COLO829 (cell line): ENCODE results near the gene SOCS1.
"Not testable (repeated sequence)": the region's sequence is repeated elsewhere in the genome, so short reads cannot be mapped to it uniquely, and the experiment has no call there.

Experiments
- DNase-seq: peaks from one replicate; pipeline ENCODE4 v3.0.0; 2012; ENCODE audit warnings: low spot score

SOCS1 gene

DNA sequence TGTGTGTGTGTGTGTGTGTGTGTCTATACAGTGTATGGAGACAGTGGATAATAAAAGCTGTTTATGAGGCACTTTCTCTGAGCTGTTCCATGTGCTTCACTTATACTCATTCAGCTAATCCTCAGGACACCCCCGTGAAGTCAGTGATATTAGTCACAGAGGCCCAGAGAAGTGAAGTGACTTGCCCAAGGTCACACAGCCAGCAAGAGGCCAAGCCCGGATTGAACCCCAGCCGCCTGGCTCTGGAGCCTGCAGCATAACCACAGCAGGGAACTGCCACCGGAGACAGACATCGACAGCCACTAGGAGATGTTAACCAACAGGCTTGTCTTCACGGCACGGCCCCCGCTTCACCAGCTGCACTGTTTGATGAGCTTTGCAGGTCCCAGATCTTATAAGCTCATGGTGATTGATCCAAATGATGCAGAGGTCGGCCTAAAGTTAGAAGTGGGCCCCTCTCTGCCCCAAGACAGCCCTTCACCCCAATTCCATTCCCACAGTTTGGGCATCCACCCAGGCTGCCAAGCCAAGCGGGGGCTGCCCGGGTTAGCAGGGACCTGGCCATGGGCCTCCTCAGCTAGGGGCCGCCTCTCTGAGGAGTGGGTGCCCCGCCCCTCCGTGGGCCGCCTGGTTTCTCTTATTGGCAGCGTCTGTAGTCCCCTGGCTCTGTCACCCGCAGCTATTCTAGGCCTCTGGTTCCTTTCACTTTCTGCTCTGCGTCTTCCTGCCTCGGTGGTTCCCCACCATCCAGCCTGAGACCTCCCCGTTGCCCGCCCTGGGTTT, 30.9 kb downstream of the SOCS1 start:
- DNase-seq: no peak

DNA sequence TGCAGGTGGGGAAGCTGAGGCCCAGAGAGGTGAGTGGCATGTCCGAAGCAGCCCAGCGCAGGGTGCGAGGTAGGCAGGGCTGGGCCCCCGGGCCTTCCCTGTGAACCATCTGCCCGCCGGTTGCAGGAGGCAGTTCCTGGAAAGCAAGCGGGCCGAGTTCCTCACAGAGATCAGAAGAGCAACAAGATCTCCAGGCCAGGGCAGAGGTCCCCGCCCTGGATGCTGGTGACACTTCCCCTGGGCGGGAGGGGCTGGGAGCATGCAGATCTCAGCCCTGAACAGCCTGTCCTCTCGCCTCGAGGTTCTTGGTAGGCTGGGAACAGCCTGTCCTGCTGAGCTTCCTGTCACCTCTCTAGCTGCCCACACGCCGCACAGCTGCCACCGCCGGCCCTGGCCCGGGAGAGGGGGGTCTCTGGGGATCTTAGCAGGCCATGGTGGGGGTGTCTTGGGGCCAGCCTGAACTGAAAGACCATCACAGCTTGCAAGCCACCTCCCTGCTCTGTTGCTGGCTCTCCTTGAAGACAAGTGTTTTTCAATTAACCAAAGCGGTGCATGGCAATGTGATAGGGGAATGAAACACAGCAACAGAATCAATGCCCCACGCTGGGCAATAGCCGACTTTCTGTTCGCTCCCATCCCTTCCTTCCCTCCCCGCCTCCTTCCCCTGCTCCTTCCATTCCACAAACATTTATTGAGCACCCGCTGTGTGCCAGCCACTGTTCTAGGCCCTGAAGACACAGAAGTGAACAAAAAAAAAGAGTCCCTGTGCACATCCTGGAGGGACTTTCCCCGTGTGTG, 31.7 kb downstream of the SOCS1 start:
- DNase-seq: no peak

DNA sequence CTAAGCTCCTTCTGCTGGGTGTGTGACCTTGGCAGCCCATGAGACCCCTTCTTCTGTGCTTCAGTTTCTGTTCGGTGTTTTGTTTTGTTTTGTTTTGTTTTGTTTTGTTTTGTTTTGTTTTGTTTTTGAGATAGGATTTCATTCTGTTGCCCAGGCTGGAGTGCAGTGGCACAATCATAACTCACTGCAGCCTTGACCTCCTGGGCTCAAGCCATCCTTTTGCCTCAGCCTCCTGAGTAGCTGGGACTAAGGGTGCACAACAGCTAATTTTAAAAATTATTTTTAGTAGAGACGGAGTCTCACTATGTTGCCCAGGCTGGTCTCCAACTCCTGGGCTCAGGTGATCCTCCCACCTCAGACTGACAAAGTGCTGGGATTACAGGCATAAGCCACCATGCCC, 35.5 kb downstream of the SOCS1 start:
- not testable (repeated sequence) for DNase-seq

DNA sequence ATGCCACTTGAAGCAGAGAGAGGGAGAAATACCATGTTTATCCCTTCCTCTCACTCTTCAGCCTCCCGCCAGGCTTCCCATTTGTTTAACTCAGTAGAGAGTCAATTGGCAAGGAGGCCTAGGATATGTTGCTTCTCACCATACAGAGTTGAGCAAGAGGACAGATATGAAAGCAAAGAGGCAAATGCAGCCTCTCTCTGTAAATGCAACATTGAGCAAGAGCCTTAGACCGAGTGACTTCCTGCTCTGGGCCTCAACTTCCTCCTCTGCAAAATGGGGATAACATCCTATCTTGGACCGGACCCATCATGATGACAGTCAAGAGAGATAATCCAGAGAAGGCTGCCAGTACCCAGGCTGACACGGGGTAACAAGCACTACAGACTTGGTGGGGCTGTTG, 36.8 kb downstream of the SOCS1 start:
- no peak for DNase-seq

DNA sequence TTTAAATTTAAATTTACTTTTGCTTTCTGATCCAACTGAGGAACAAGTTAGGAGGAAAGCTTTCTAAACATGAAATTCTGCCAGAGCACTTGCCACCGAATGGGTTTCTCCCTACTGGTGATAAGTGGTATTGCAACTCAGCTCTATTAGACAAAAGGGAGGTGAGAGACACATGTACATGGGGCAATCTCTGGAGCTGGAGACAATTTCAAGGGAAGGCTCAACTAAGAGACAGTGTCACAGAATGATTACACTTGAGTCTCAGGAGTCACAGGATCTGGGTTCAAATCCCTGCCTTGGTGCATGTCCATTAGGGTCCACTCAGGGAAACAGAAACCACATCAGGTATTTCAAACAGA, 37.4 kb downstream of the SOCS1 start:
- DNase-seq: no peak

DNA sequence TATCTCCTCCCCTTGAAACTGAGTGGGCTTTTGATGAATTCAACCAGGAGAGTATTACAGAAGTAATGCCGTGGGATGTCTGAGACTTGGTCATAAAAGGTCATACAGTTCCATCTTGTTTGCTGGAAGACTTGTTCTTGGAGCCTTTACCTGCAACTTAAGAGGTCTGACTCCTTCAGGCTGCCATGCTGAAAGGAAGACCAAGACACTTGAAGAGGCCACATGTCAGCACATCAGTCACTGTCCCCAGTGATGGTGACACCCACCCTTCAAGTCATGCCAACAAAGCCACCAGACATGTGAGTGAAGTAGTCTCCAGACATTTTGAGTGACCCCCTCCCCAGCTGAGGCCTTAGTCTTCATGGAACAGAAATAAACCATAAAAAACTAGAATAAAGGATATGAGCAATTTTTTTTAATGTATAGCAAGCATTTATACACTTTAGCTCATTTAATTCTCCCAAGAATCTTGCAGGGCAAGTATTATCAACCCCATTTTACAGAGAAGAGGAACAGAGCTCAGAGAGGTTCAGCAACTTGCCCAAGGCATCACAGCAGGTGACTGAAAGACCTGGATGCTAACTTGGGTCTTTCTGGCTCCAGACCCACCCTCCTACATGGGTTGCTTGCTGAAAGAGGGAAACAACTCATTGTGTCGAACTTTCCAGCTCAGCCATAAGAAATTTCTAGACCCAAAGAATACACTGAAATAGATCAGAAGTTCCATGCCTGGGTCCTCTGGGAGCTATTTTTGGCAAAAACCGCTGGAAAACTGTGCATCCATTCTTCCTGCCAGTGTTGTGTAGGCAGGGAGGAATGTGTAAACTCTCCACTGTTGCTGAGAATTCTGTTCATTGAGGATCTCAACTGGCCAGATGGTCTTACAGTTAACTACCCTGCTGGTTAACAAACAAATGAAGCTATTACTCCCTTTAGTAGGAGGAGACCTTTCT, 38.1 kb downstream of the SOCS1 start:
- no peak for DNase-seq

DNA sequence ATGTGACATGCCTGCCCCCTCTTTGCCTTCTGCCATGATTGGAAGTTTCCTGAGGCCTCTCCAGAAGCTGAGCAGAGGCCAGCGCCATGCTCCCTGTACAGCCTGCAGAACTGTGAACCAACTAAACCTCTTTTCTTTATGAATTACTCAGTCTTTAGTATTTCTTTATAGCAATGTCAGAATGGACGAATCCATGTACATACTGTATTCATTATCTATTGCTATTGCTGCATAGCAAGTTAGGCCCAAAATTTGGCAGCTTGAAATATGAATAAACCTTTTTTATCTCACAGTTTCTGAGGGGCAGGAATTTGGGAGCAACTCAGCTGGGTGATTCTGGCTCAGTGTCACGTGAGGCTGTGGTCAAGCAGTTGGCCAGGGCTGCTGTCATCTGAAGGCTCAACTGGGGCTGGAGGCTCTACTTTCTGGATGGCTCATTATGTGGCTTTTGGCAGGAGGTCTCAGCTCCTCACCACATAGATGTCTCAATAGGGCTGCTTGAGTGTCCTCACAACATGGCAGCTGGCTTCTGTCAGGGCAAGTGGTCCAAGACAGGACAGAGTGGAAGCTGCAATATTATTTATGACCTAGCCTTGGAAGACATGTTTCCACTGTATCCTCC, 40.0 kb downstream of the SOCS1 start:
- DNase-seq: no peak

DNA sequence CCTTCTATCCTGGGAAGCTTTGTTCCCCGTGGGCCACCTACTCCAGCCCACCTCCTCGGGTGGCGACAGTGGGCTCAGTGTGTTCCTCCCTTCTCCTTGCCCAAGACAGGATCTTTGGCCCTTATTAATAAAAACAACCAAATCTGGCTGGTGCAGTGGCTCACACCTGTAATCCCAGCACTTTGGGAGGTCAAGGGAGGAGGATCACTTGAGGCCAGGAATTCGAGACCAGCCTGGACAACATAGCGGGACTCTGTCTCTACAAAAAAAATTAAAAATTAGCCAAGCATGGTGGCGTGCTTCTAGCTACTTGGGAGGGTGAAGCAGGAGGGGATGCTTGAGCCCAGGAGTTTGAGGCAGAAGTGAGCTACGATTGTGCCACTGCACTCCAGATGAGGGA, 42.2 kb downstream of the SOCS1 start:
- DNase-seq: no peak

DNA sequence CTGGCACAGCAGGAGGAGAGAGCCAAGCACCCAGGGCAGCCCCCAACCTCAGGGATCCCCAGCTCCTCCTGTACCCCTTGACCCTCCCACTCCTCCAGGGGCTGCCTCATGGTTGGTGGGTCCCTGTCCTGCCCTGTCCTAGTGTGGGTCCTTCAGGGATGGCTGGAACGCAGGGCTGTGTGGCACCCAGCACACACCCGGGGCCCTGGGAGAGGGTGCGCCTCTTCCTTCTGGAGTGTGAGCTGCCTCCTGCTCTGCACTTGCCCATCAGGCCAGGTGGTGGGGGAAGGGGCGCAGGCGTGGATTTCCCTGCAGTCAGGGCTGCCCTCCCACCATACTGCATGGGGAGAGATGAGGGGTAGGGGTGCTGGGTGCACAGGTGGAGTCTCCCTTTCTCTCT, 42.6 kb downstream of the SOCS1 start:
- no peak for DNase-seq

DNA sequence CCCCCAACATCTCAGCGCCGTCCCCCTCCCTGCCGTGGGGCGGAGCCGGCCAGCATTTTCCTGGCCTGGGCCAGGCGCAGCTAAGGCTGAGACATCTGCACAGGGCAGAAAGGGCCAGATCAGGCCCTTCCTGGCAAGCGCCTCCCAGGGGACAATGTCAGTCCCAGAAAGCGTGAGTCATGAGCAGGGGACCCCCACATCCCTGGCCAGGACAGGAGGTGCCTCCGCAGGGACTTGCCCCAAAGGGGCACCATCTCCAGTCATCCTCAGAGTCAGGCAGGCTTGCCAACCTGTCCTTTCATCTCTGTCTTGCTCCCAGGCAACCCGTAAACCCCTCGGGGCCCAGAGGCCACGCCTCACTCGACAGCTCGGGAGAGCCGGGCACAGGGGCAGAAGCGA, 43.2 kb downstream of the SOCS1 start:
- DNase-seq: no peak

DNA sequence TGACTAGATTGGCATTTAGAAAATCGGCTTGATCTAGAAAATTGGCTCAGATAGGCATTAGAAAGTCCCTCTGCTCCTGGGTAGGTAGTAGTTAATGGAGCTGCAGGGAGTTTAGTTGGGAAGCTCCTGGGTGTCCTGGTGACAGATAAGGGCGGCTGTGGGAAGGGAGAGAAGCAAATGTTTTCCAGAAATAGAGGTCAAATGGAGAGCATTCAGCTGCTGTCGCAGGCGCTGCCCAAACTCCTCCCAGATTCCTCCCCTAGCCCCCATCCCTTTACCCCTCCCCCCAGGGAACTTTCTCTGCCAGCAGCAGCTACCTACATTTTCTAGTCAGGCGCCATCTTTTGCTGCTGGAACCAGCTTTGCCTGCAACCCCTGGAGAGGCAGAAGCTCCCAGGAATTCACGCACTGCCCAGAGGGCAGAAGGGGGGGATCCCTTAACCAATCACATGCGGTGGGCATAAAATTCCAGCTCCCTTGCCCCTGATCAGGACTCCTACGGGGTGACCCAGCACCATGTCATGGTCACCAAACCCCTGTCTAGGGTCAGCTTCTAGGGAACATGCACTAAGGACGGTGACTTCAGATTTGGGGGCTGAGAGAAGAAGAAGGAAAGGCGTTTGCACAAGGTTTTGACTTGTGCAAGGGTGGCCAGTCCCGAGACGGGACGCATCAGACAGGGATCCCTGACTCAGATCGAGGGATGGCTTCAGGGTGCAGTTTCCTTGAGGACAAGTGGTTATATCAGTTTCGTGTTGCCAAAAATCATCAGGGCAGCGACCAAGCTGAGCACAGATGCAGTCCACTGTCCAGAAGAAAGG, 43.8 kb downstream of the SOCS1 start:
- no peak for DNase-seq

DNA sequence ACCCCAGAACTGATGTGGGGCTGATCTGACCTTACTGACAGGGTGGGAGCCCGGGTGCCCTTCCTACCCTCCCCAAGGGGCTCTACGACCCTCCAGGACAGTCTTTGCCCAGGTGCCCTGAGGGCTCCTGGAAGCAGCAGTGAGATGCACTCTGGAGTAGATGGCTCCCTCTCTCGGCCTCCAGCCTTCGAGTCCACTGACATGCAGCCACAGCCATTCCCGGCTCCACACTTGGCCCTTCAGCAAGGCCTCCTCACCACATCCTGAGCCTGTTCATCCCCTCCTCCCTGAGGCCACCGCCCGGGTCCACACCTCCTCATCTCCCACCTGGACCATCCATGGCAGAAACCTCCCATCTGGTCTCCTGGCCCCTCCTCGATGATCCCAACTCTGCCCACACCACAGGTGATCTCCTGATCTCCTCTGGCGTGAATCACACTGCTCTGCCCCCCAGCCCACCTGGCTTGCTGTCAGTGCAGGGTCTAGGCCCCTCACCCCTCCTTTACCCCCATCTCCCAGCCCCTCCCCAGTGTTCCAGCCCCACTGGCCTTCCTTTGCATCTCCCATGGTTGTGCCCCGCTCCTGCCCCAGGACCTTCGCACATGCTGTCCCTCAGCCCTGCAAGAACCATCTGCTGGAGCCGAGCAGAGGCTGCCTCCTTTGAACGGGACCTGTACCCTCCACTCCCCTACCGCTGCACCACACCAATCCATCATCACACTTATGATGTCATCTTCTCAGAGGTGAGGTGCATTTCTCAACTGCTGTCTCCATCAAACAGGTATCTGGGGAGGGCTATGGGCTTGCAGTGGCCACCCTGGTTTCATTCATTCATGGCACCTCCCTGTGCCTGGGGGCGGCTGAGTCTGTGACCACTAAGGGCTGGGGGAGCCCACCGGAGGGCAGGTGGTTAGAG, 44.7 kb downstream of the SOCS1 start:
- DNase-seq: no peak

DNA sequence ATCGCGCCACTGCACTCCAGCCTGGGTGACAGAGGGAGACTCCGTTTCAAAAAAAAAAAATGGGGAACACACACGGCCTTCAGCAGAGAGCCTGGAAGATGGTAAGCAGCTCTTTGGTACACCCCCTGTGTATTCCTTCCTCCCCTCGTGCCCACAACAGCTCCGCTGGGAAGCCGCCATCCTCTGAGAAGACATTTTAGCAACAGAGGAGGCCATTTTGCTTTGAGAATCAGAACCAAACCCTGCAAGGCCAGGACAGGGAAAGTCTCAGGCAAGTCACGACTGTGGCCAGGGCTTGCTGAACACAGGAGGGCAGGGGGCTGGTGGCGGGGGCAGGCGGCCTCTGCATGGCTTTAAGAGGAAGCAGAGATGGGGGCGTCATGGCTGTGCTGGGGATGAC, 45.7 kb downstream of the SOCS1 start:
- DNase-seq: no peak

DNA sequence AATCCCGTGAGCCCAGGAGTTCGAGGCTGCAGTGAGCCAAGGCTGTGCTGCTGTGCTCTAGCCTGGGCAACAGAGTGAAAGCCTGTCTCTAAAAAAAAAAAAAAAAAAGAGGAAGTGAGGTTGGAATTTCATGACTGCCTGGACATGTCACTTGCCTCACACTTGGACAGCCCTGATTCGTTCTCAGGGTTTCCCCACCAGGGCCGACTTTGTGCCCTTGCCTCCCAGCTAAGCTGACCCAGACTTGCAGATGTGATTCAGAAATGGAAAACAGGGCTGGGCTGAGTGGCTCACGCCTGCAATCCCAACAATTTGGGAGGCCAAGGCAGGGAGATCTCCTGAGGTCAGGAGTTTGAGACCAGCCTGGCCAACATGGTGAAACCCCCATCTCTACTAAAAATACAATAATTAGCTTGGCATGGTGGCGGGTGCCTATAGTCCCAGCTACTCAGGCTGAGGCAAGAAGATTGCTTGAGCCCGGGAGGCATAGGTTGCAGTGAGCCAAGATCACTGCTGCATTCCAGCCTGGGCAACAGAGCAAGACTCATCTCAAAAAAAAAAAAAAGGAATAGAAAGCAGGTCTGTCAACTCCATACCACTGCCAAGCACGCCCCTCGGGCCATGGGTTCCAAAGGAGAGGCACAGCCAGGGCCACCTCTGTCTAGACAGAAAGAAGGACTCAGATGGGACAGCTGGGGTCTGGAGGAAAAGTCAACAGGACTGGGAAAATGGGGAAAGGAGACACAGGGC, 46.9 kb downstream of the SOCS1 start:
- no peak for DNase-seq

DNA sequence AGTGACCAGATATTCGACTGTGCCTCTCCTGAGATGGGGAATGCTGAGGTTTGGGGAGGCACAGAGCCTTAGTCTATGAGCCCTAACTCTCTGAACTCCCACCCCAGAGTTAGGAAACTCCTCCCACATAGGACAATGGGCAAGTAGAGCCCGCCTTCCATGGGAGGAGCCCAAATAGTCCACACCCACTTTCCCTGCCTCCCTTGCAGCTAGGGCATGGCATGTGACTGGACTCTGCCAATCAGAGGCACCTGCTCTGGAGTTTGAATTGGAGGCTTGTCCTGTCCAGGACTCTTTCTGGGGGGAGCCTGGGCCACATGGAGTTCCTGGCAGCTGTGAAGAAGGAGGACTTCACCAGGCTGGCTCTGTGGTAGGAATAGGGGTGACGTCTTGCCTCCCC, 48.4 kb downstream of the SOCS1 start:
- peak; percentile 20 for DNase-seq

DNA sequence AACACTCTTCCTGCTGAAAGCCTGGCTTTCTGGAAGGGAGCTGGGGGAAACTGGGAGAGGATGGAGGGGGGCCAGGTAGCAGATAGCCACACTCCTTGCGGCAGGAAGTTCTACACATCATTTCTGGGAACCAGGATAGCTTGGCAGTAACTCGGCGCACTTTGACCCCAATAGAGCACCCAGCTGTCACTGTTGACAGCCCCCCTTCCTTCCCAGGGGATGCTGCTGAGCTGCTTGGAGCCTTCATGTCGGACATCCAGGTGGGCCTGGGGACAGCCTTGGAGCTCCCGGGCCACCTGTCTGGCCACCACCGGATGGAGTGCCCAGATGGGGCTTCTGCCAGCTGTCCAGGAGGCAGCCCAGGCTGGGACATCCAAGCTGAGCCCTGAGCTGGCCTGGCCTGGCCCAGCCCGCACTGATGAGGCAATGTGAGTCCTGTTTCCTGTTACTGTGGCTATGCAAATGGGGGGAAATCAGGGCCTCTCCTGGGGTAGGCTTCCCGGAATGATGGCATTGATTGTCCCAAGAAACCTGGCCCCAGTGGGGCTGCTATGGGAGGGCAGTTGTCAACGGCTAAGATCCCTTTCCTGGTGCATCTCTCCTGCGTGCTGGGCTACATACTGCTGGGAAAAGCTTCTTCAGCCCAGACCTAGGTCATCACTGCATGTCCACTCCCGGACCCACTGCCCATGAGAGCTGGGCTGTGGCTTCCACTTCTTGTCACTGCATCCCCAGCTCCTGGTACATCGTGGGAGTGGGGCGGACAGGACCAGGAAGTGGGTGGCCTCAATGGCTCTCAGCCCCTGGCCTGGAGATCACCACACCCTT, 50.0 kb downstream of the SOCS1 start:
- no peak for DNase-seq

DNA sequence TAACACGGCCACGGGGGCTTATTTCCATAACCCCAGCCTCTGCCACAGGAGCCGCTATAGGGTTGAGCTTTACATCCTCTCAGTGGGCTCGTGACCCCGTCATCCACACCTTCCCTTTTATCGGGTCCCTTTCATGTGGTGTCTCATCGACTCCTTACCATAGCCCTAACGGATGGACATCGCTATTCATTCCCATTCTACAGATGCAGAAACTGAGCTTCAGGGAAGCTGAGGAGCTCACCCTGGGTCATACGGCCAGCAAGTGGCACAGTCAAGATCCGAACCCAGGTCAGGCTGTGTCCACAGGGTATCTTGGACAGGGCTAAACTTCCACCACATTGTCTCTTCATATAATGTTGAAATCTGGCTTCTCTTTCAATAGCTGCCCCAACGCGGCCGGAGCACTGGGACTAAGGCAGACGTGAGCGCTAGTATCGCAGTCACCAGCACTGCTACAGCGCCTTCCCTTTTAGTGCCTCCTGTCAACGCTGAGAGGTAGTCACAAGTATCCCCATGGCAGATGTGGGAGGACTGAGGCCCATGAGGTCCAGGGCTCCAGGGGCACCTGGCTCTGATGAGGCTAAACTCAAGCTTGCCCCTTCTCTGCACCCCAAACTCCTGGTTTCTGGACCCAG, 50.8 kb downstream of the SOCS1 start:
- no peak for DNase-seq

DNA sequence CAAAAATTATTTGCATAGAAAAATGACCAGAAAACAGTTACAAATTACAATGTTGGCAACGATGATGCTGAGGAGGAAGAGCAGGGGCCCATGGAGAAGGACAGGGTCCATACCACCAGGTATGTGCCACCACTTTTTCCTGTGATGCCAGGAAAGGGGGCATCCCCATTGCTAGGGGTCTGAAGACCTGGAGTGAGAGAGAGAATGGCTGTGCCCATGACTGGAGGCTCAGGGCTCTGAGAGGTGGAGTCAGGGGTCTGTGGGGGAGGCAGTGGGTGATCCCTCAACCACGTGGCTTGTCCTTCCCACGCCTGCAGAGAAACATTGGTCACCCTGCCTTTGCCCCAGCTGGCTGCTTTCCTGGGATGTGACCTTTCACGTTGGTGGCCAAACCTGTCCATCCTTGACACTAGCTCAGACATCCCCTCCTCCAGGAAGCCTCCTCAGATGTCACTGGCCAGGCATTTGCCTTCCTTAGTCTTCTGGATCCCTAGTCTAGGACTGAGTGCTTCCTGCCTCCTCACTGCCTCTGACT, 51.4 kb downstream of the SOCS1 start:
- DNase-seq: no peak
